Medulla oblongata (tissue), 1 donor: Measurements from ENCODE around the gene FNDC3A.

Source experiments
- DNase-seq: peaks from one replicate; pipeline ENCODE4 v3.0.0-alpha.2; 2015; ENCODE audit errors: extremely low spot score

The FNDC3A gene

GRCh38 chr13:48975856-48976575 is at the start of gene FNDC3A:
TSS of gene FNDC3A (plus strand) at chr13:48975912. CDS start at chr13:49006191, 30,279 bp downstream.
- peak; percentile 79 for DNase-seq

GRCh38 chr13:48928757-48929430 is 46.8 kb upstream of the FNDC3A start:
- DNase-seq, result no peak

GRCh38 chr13:48930918-48931317 is 44.8 kb upstream of the FNDC3A start:
- DNase-seq, result no peak

DNA sequence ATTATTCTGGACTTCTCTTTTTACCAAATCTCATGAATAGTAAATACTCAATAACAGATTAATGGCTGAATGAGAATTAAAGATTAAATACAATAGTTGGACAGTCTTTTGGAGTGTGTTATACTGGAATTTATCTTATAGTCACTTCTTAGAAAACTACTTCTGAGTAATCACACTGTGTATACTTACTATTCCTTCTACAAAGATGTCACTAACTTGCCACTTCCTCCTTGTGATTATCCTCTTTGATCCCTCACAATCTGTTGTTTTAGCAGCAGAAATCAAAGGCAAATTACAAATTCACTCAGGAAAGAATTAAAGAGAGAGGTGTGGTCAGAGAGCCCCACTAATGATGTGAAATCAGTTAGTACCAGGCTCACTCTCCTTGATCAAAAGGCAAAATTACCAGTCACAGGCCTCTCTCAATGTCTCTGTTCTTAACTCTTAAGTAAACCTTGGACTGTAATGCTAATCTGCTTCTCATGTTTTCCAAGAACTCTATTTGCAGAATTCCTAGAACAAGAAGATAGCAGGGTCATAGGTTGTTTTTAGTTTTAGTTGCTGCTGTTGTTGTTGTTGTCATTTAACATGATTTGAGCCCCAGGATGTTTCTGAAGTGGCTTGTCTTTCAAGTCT is 37.3 kb upstream of the FNDC3A start:
- no peak for DNase-seq

- DNase-seq, result no peak
Observed at GRCh38 chr13:48939728-48940127, 36.0 kb upstream of the FNDC3A start.

DNA sequence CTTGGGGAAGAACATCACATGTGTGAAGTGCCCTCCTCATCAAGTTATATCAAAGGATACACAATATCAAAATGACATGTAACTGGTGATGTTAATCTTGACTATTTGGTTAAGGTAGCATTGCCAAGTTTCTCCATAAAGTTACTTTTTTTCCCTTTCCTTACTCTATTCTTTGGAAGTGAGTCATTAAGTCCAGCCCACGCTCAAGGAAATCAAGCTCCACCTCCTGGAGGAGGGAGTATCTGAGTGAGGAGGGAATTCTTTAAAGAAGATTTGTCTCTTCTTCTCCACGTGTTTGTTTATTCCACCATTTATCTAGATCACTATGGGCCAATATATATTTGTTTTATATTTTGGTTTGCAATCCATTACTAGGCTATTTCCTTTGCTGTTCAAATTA is 33.6 kb upstream of the FNDC3A start:
- DNase-seq, result no peak

- DNase-seq, result no peak
Observed at GRCh38 chr13:48944221-48944620, 31.5 kb upstream of the FNDC3A start.

DNA sequence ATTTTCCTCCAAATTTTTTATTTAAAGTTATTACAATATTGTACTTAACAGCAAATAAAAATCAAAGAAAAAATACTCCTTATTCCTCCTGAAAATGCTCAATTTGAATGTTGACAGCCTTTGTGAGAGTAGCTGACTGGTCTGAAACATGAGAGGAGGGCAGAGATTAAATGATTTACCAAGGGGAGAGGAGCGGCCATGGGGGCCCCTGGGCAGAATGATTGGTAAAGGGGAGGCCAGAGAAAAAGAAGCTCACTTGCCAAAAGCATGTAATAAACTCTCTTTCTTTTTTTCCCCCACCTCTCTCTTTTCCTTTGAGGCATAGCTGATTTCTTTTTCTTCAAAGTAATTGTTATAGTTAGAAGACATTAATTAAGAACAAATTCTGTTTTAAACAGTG is 30.1 kb upstream of the FNDC3A start:
- no peak for DNase-seq

GRCh38 chr13:48946163-48946562 is 29.5 kb upstream of the FNDC3A start:
- no peak for DNase-seq

GRCh38 chr13:48949566-48950500 is 25.9 kb upstream of the FNDC3A start:
- DNase-seq, result no peak

- no peak for DNase-seq
Observed at GRCh38 chr13:48950501-48950875, 25.2 kb upstream of the FNDC3A start.

DNA sequence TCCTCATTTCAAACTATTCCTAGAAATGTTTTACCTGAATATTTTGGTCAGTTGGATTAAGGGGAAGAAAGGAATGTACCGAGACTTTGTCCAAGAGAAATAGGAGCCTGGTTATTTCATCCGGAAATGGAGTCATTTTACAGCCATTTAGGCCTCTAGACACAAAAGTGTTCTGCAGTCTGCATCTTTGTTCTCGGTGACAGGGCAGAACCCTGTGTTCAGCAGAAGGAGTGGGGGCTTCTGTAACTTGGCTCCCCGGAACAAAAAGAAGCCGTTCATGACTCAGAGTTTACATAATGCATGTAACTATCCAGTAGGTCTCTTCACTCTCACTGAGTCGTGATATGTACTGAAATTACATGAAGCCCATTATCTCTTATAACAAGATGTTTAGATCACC is 21.6 kb upstream of the FNDC3A start:
- DNase-seq, result no peak

- DNase-seq, result no peak
Observed at GRCh38 chr13:48955536-48955935, 20.2 kb upstream of the FNDC3A start.

GRCh38 chr13:48961379-48961778 is 14.3 kb upstream of the FNDC3A start:
- DNase-seq, result no peak

- DNase-seq, result no peak
Observed at GRCh38 chr13:48962281-48962680, 13.4 kb upstream of the FNDC3A start.

DNA sequence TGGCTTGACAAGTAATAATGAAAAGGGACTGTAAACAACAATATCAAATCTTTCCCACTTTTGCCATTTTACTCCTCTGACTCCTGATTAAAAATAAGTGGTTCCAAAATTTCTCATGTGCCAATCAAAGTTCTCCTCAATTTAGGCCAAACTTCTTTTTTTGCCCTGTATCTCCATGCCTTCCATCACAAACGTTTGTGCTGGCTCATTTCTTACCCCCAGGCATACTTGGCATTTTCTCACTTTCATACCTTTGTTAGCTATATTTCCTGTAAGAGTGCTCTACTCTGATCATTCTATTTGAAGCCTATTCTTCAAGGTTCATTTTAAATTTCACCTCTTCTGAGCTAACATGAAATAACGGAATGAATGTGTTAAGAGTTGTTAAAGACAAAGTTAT is 10.0 kb upstream of the FNDC3A start:
- no peak for DNase-seq

DNA sequence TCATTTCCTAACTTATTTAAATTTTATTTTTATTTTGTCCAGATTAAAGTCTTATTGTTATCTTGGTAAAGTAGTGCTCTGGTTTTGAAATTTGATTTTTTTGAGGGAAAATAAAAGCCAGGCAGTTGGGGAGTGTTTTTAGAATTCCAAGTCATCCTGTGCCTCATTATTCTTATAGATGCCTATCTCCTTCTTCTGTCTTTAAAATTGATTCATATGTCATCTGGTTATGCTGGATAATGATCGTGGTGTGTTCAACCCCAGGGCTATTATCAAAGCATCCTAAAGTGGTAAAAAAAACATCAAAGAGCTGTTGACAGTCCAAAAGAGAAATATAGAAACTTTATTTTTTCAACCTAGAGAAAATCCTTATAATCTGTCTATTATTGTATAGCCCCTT is 6.0 kb upstream of the FNDC3A start:
- DNase-seq, result no peak

DNA sequence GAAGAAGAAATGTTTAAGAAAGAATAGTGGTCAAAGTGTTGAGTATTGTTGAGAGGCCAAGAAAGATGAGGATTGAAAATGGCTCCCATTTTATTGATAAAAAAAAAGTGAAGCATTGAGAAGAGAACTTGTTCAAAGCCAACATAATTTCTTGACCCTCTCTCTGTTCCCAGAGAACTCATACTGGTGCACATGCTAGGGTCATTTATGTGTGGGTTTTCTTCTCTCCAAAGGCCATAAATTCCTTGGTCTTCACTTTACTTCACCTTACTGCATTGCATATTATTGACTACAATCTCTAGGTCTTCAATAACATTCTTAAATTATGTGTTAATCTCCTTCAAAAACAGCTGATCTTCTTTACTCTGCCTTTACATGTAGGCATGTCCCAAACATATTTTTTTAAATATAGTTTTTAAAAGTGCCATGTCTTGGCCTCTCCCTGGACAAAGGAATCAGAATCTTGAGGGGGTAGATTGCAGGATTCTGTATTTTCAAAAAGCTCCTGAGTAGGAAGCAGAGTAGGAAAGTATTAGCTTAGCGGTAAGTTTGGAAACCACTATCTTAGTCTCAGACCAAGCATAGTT is 1.8 kb upstream of the FNDC3A start:
- no peak for DNase-seq

DNA sequence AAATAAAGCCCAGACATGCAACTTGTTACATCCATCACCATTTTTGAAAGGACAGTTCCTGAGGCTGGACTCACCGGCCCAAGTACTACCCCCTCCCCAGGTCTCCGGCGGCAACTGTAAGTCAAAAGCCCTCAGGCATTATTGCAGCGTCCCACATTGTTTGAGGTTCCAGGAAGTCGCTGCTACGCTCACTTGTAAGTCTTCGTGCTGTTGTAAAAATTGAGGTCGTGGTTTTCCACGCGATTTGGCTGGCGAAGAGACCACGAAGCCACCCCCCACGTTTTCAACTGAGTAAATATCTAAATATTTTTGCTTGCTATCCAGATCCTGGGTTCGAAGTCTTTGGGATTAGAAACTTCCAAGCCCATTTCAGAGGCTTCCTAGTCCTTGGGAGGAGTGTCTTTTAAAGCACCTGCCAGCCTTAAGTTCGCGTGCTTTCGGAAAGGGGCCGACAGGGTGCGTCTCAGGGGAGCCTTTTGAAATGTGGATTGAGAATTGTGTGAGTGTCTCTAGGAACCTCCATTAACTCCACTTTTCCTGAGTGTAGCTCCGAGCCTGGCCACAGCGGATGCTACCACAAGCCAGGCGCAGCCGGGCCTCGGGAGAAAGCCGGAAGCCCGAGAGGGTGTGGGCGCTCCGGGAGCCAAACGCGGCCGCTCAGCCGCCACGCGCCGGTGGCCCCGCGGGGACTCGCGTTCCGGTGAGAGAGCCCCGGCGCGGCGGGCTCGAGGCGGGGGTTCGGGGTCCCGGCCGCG is 434 bp upstream of the FNDC3A start:
- DNase-seq, result peak; percentile 66

- DNase-seq, result peak; percentile 72
Observed at GRCh38 chr13:48976576-48977285, 1.0 kb downstream of the FNDC3A start.
